Adrenal gland (tissue), 5 donors: ENCODE data around the gene DNAJB2.

Source experiments
- POLR2A ChIP-seq, 2 donors: fragments of 450-650 bp; IDR thresholded peaks; one replicate each; pipeline ENCODE4 v1.6.1; 2017; ENCODE audit warnings: antibody characterized with exemption in 2 of 2, mild to moderate bottlenecking in 2 of 2, moderate library complexity in 1 of 2
- TF ChIP-seq, protein P1 (sequence below), 6 experiments: fragments of 450-650 bp in 4 of 6; fragments of 200-600 bp in 2 of 6; sonication (generic) in 1 of 6; IDR thresholded peaks; 1 replicate in 5 of 6; 2 replicates in 1 of 6; pipeline versions ENCODE4 v1.5.1 to v1.8.0; 2016 to 2021; ENCODE audit warnings: antibody characterized with exemption in 6 of 6, mild to moderate bottlenecking in 2 of 6, moderate library complexity in 1 of 6
- donor health status: DM: no; HTN: no; CAD: no.

DNA sequence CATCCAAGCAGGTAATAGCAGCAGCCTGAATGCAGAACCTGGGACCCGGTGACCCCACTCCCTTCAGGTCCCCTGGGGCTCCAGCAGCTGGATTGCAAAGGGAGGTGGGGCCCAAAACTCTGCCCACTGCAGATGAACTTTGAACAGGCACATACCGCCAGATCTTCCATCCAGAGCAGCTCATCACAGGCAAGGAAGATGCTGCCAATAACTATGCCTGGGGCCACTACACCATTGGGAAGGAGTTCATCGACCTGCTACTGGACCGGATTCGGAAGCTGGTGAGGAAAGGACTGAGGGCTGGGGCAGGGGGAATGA is 9.2 kb upstream of the DNAJB2 start:
- TF ChIP-seq, protein P1, sequence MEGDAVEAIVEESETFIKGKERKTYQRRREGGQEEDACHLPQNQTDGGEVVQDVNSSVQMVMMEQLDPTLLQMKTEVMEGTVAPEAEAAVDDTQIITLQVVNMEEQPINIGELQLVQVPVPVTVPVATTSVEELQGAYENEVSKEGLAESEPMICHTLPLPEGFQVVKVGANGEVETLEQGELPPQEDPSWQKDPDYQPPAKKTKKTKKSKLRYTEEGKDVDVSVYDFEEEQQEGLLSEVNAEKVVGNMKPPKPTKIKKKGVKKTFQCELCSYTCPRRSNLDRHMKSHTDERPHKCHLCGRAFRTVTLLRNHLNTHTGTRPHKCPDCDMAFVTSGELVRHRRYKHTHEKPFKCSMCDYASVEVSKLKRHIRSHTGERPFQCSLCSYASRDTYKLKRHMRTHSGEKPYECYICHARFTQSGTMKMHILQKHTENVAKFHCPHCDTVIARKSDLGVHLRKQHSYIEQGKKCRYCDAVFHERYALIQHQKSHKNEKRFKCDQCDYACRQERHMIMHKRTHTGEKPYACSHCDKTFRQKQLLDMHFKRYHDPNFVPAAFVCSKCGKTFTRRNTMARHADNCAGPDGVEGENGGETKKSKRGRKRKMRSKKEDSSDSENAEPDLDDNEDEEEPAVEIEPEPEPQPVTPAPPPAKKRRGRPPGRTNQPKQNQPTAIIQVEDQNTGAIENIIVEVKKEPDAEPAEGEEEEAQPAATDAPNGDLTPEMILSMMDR (IDR thresholded peaks at IDR 0.05), result no peak
- no peak for TF ChIP-seq POLR2A (IDR thresholded peaks at IDR 0.05)
